HG02571 (cell line): ENCODE results near the gene TFCP2.

ENCODE experiments used
- ATAC-seq: cut with Tn5 transposase; IDR thresholded peaks from one replicate; pipeline ENCODE4 v1.9.1; 2021; ENCODE audit warnings: mild to moderate bottlenecking, moderate library complexity; ENCODE audit not compliant: unreplicated experiment

TFCP2 gene

DNA sequence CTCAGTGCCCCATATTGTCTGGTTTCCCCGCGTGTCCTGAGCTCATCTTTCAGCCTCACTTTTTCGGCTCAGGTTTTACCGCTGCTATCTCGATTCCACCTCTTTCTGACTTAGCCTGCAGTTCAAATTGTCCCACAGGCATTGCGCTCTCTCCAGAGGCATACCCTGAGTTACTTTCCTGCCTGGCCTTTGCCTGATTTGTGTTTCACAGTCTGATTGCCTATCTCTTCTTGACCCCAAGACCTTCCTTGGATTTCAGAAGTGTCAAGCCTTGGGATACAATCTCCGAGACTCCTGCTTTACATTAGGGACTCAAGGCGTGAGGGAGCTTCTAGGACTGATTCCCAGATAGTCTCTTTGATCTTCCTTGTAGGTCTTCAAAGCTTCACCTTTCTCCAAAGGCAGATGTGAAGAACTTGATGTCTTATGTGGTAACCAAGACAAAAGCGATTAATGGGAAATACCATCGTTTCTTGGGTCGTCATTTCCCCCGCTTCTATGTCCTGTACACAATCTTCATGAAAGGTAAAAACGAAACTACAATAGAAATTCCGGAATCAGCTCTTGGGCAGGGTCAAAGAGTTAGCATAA lies 124.2 kb downstream of the TFCP2 start:
- no peak for ATAC-seq

DNA sequence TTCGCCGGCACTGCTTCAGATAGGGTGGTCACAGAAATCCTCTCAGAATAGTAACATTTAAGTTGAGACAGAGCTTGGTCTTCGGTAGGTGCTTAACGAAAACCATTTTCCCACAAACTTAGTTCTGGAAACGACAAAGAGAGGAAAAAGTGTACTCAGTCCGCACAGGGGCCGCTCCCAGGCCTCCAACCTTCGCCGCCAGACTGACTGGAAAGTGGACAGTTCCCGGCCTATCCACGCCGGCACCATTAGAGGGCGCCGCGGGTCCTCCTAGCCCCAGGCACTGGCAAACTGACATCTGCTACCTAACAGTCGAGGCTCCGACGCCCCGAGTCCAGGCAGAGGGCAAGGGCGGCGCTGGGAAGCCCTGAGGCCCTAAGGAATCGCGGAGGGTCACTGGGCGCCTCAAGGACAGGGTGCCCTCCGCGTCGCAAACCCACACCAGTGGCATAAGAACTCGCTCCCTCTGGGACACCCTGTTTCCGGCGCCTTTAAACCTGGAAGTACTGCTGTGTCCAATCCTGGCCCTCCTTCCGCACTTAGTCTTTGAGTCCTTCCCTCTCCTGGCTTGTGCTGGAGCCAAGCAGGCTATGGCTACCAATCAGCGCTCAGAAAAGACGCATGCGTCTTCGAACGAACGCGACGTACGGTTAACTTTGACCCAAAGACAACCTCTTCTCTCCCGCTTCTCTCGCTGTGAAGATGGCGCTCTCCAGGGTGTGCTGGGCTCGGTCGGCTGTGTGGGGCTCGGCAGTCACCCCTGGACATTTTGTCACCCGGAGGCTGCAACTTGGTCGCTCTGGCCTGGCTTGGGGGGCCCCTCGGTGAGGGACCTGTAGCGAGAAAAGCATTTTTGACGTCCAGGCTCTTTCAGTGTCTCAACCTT lies 125.0 kb downstream of the TFCP2 start, which contains the start of gene LETMD1:
Gene LETMD1, plus strand, starts transcription at position 673 of the 886 bp plus-strand sequence. Its CDS starts 30 bp downstream, at position 703.
- peak; percentile 96 for ATAC-seq
